Mesenchymal stem cell (in vitro differentiated cells and primary cell): ENCODE data around the gene IVD.

Experiments used
- DNase-seq: peaks from one replicate; pipeline ENCODE4 v3.0.0-alpha.2; 2013
- H2AFZ ChIP-seq: one replicate; pipeline ENCODE4 v1.6.1; 2013; ENCODE audit warnings: low read depth, mild to moderate bottlenecking, control low read depth, inconsistent platforms, low read length, moderate library complexity
- H2AK5ac ChIP-seq: 2 replicates; pipeline ENCODE4 v1.6.1; 2013; ENCODE audit warnings: low read length, moderate library complexity, mild to moderate bottlenecking, inconsistent platforms; ENCODE audit not compliant: severe bottlenecking
- H2BK120ac ChIP-seq: one replicate; pipeline ENCODE4 v1.6.1; 2013; ENCODE audit warnings: low read depth, mild to moderate bottlenecking, inconsistent platforms, low read length, moderate library complexity
- H2BK12ac ChIP-seq, 2 experiments: one replicate each; pipeline ENCODE4 v1.6.1; 2013; ENCODE audit warnings: inconsistent platforms in 2 of 2, low read length in 2 of 2, mild to moderate bottlenecking in 2 of 2, moderate library complexity in 2 of 2, control low read depth in 1 of 2
- H2BK15ac ChIP-seq: one replicate; pipeline ENCODE4 v1.6.1; 2013; ENCODE audit warnings: mild to moderate bottlenecking, low read depth, inconsistent platforms; ENCODE audit not compliant: poor library complexity, severe bottlenecking
- H2BK5ac ChIP-seq: 2 replicates; pipeline ENCODE4 v1.6.1; 2013; ENCODE audit warnings: low read depth, mild to moderate bottlenecking, low read length, control low read depth, inconsistent platforms; ENCODE audit not compliant: poor library complexity, severe bottlenecking
- H3K14ac ChIP-seq, 2 experiments: one replicate each; pipeline ENCODE4 v1.6.1; 2013; ENCODE audit warnings: inconsistent platforms in 2 of 2, low read length in 2 of 2, control low read depth in 1 of 2, mild to moderate bottlenecking in 1 of 2, moderate library complexity in 1 of 2
- H3K18ac ChIP-seq, 2 experiments: one replicate each; pipeline ENCODE4 v1.6.1; 2013; ENCODE audit warnings: inconsistent platforms in 2 of 2, low read length in 2 of 2, control low read depth in 1 of 2, low read depth in 1 of 2, mild to moderate bottlenecking in 1 of 2
- H3K23ac ChIP-seq, 2 experiments: one replicate each; pipeline ENCODE4 v1.6.1; 2013; ENCODE audit warnings: inconsistent platforms in 2 of 2, low read length in 2 of 2, mild to moderate bottlenecking in 2 of 2, moderate library complexity in 2 of 2, control low read depth in 1 of 2
- H3K27ac ChIP-seq: 2 replicates; pipeline ENCODE4 v1.5.1; 2013; ENCODE audit warnings: mild to moderate bottlenecking, moderate library complexity, low read length, control low read depth, inconsistent platforms; ENCODE audit not compliant: poor library complexity, severe bottlenecking
- H3K27me3 ChIP-seq, 2 experiments: 2 replicates each; pipeline versions ENCODE4 v1.6.1 to v1.7.0; 2013; ENCODE audit warnings: low read length in 2 of 2, mild to moderate bottlenecking in 2 of 2, moderate library complexity in 2 of 2, control low read depth in 1 of 2, inconsistent platforms in 1 of 2; ENCODE audit not compliant: control insufficient read depth in 1 of 2, insufficient read depth in 1 of 2
- H3K36me3 ChIP-seq, 2 experiments: 2 replicates each; pipeline versions ENCODE4 v1.6.1 to v1.7.0; 2013; ENCODE audit warnings: low read length in 2 of 2, control low read depth in 1 of 2, inconsistent platforms in 1 of 2, low read depth in 1 of 2, mild to moderate bottlenecking in 1 of 2; ENCODE audit not compliant: insufficient read depth in 2 of 2, control insufficient read depth in 1 of 2
- H3K4ac ChIP-seq, 2 experiments: one replicate each; pipeline ENCODE4 v1.6.1; 2013; ENCODE audit warnings: inconsistent platforms in 2 of 2, low read length in 2 of 2, mild to moderate bottlenecking in 2 of 2, moderate library complexity in 2 of 2, control low read depth in 1 of 2, low read depth in 1 of 2
- H3K4me1 ChIP-seq: 2 replicates; pipeline ENCODE4 v1.6.1; 2013; ENCODE audit warnings: low read depth, low read length, control low read depth; ENCODE audit not compliant: control insufficient read depth, insufficient read depth
- H3K4me2 ChIP-seq: 2 replicates; pipeline ENCODE4 v1.6.1; 2013; ENCODE audit warnings: low read length, mild to moderate bottlenecking, inconsistent platforms; ENCODE audit not compliant: poor library complexity, severe bottlenecking
- H3K4me3 ChIP-seq, 2 experiments: 2 replicates each; pipeline versions ENCODE4 v1.5.1 to v1.7.0; 2013; ENCODE audit warnings: low read length in 2 of 2, mild to moderate bottlenecking in 2 of 2, control low read depth in 1 of 2, low read depth in 1 of 2; ENCODE audit not compliant: insufficient read depth in 1 of 2
- H3K79me1 ChIP-seq: replicated peaks from 2 replicates; pipeline ENCODE4 v1.6.1; 2013; ENCODE audit warnings: mild to moderate bottlenecking, control low read depth, low read length, inconsistent platforms; ENCODE audit not compliant: poor library complexity, severe bottlenecking
- H3K9ac ChIP-seq: 2 replicates; pipeline ENCODE4 v1.7.0; 2013; ENCODE audit warnings: mild to moderate bottlenecking, low read length, moderate library complexity
- H3K9me3 ChIP-seq: 2 replicates; pipeline ENCODE4 v1.7.0; 2013; ENCODE audit warnings: mild to moderate bottlenecking, low read length; ENCODE audit not compliant: control insufficient read depth
- H4K8ac ChIP-seq: one replicate; pipeline ENCODE4 v1.6.1; 2013; ENCODE audit warnings: inconsistent platforms, mild to moderate bottlenecking, low read length, moderate library complexity
- H4K91ac ChIP-seq: one replicate; pipeline ENCODE4 v1.6.1; 2013; ENCODE audit warnings: mild to moderate bottlenecking, low read length, inconsistent platforms
- WGBS: methylation state at CpG from one replicate; pipeline ENCODE4 v1.1.7; 2013; ENCODE audit warnings: mixed read lengths; 5-methylcytosine and 5-hydroxymethylcytosine counted together

The IVD gene

GRCh38 chr15:40368719-40369473, 36.7 kb upstream of the IVD start:
- Histone ChIP-seq H3K9me3 (no peaks in the 10 kb centered on the region), H3K27me3 (peaks cover 24 to 41% of the 10 kb centered on the region in 2 experiments), H2AK5ac (no peak overlapping the region), H3K18ac (peak overlapping the region in 1 of 2 experiments; percentile 46), H3K36me3 (no peaks in the 10 kb centered on the region), H3K4ac (no peak overlapping the region), H3K9ac (no peak overlapping the region), H4K91ac (peak overlapping the region; percentile 21), H3K27ac (no peak overlapping the region), H2BK120ac (no peak overlapping the region), H3K79me1 (no peaks in the 10 kb centered on the region), H3K4me2 (no peak overlapping the region), H3K4me3 (no peak overlapping the region), H4K8ac (no peak overlapping the region), H2BK5ac (no peak overlapping the region), H2BK12ac (no peak overlapping the region), H2AFZ (no peak overlapping the region), H3K14ac (peak overlapping the region in 1 of 2 experiments; percentile 82), H3K23ac (peak overlapping the region in 1 of 2 experiments; percentile 66), H3K4me1 (peaks cover 13% of the 10 kb centered on the region), H2BK15ac (no peak overlapping the region)
- no peak for DNase-seq
- WGBS: 97% methylated on average over 24 of the region's 24 CpGs

GRCh38 chr15:40369474-40369869, 36.1 kb upstream of the IVD start:
- H3K27me3 ChIP-seq: peaks cover 23 to 37% of the 10 kb centered on the region in 2 experiments
- no peak overlapping the region for H3K27ac ChIP-seq
- H4K91ac ChIP-seq: no peak overlapping the region
- no peak overlapping the region for H2BK12ac ChIP-seq
- peaks cover 13% of the 10 kb centered on the region for H3K4me1 ChIP-seq
- no peak for DNase-seq
- no peaks in the 10 kb centered on the region for H3K9me3 ChIP-seq
- H3K18ac ChIP-seq: no peak overlapping the region
- no peak overlapping the region for H2AFZ ChIP-seq
- no peak overlapping the region for H2BK15ac ChIP-seq
- H3K4ac ChIP-seq: no peak overlapping the region
- no peak overlapping the region for H2BK120ac ChIP-seq
- H3K79me1 ChIP-seq: no peaks in the 10 kb centered on the region
- H3K23ac ChIP-seq: no peak overlapping the region
- H3K36me3 ChIP-seq: no peaks in the 10 kb centered on the region
- H2AK5ac ChIP-seq: no peak overlapping the region
- 96% methylated on average over 10 of the region's 10 CpGs for WGBS
- H3K14ac ChIP-seq: no peak overlapping the region
- H3K9ac ChIP-seq: no peak overlapping the region
- H4K8ac ChIP-seq: no peak overlapping the region
- H3K4me3 ChIP-seq: no peak overlapping the region
- no peak overlapping the region for H2BK5ac ChIP-seq
- no peak overlapping the region for H3K4me2 ChIP-seq

GRCh38 chr15:40369971-40370370, 35.6 kb upstream of the IVD start:
- Histone ChIP-seq H3K79me1 (no peaks in the 10 kb centered on the region), H3K4me3 (no peak overlapping the region), H3K4me1 (peaks cover 13% of the 10 kb centered on the region), H3K27ac (no peak overlapping the region), H3K27me3 (peaks cover 20 to 36% of the 10 kb centered on the region in 2 experiments), H2BK15ac (no peak overlapping the region), H3K9me3 (no peaks in the 10 kb centered on the region), H2AK5ac (no peak overlapping the region), H4K8ac (no peak overlapping the region), H3K18ac (peak overlapping the region in 1 of 2 experiments; percentile 4), H3K36me3 (no peaks in the 10 kb centered on the region), H3K4me2 (no peak overlapping the region), H2BK5ac (no peak overlapping the region), H3K9ac (no peak overlapping the region), H2BK12ac (peak overlapping the region in 1 of 2 experiments; percentile 2), H4K91ac (no peak overlapping the region), H2AFZ (no peak overlapping the region), H3K23ac (no peak overlapping the region), H3K4ac (no peak overlapping the region), H2BK120ac (no peak overlapping the region), H3K14ac (no peak overlapping the region)
- DNase-seq: no peak
- 92% methylated on average over 13 of the region's 13 CpGs for WGBS

- Histone ChIP-seq H2AFZ (no peak overlapping the region), H4K91ac (no peak overlapping the region), H3K14ac (no peak overlapping the region), H3K4me1 (peaks cover 4% of the 10 kb centered on the region), H3K9ac (no peak overlapping the region), H2AK5ac (no peak overlapping the region), H3K4ac (no peak overlapping the region), H3K27ac (no peak overlapping the region), H2BK120ac (no peak overlapping the region), H2BK5ac (no peak overlapping the region), H3K9me3 (no peaks in the 10 kb centered on the region), H2BK15ac (no peak overlapping the region), H3K36me3 (no peaks in the 10 kb centered on the region), H3K23ac (no peak overlapping the region), H3K4me2 (no peak overlapping the region), H2BK12ac (no peak overlapping the region), H4K8ac (no peak overlapping the region), H3K27me3 (peaks cover 0 to 18% of the 10 kb centered on the region in 2 experiments), H3K79me1 (no peaks in the 10 kb centered on the region), H3K18ac (no peak overlapping the region), H3K4me3 (no peak overlapping the region)
- WGBS: 3% methylated on average over 2 of the region's 2 CpGs
- DNase-seq: peak; percentile 47
Observed at GRCh38 chr15:40372981-40373380, 32.6 kb upstream of the IVD start.
